GM21528 (cell line): ENCODE measurements around the gene RAET1E.
"Not testable (repeated sequence)": the region's sequence is repeated elsewhere in the genome, so short reads cannot be mapped to it uniquely, and the experiment has no call there.

Experiments
- ATAC-seq: cut with Tn5 transposase; IDR thresholded peaks from one replicate; pipeline ENCODE4 v1.9.1; 2021; ENCODE audit warnings: mild to moderate bottlenecking, moderate library complexity; ENCODE audit not compliant: unreplicated experiment, low FRiP score

The RAET1E gene

DNA sequence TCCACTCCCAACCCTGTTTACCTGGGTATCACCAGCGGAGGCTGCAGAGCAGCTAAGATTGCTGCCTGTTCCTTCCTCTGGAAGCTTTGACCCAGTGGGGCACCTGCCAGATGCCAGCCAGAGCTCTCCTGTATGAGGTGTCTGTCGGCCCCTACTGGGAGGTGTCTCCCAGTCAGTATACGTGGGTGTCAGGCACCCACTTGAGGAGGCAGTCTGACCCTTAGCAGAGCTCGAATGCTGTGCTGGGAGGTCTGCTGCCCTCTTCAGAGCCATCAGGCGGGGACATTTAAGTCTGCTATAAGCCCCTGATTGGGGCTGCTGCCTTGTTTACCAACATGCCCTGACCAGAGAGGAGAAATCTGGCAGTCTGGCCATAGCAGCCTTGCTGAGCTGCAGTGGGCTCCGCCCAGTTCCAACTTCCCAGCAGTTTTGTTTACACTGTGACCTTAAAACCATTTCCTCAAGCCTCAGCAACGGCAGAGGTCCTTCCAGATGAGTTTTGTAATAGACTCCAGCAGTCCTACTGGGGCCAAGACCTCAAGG, 2.8 kb downstream of the RAET1E start:
- no peak for ATAC-seq

- ATAC-seq, result not testable (repeated sequence)
These were observed 6.0 kb downstream of the RAET1E start for GRCh38 chr6:149891864-149892263.

- no peak for ATAC-seq
These were observed 6.7 kb downstream of the RAET1E start for GRCh38 chr6:149891259-149891658.

DNA sequence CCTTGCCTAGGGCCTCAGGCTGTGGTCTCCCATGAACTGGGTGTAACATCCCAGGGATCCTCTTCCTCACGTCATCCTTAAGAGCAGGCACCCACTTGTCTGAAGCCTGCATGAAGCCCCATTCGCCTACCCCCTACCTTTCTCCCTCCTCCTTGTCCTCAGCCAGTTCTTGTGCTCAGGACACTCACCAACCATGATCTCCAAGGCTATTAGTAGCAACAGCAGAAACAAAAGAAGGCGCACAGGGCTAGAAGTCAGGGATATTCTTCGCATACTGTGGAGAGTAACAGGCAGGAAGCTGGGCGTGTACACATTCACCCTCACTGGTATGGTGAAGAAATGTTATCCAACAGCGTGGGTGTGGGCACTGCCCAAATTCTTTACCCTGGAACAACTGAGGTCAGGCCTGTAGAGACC, 7.3 kb downstream of the RAET1E start:
- no peak for ATAC-seq

DNA sequence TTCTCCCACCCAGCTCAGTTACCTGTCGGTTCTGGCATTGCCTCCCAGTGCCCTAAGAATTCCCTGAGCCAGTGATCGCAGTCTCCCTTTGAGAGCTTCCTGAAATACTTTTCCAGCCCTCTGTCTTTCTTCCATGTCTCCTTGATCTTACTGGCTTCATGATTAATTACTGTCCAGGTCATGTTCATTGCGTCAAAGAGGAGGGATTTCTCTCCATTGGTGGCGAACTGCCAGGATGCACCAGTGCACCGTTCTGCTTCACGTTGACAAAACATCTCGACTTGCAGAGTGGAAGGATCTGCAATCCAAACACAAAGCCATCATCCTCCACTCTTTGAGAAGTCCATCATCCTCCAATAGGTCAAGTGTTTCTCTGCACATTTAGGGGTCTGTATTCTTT, 8.6 kb downstream of the RAET1E start:
- ATAC-seq, result no peak

DNA sequence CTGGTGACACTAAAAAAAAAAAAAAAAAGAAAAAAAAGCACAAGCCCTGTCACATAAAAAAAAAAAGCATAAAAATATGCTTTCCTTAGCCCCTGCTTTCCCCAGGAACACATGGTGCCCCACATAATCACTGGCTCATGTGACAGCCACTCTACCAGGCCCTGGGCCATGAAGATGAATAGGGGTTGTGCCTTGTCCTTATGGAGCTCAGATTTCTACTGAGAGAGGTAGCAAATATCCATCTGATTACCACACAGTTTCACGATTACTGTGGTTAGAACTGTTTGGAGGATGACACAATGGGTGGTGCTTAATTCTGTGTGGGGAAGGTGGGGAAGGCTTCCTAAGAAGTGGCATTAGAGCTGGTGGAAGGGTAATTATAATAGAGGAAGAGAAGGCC, 9.3 kb downstream of the RAET1E start:
- ATAC-seq, result no peak

GRCh38 chr6:149888093-149888492, 9.8 kb downstream of the RAET1E start:
- ATAC-seq, result no peak

- ATAC-seq, result no peak
These were observed 10.6 kb downstream of the RAET1E start for GRCh38 chr6:149887343-149887742.

GRCh38 chr6:149885888-149886287, 12.0 kb downstream of the RAET1E start:
- ATAC-seq, result no peak

- ATAC-seq, result no peak
These were observed 13.3 kb downstream of the RAET1E start for GRCh38 chr6:149884617-149885016.

DNA sequence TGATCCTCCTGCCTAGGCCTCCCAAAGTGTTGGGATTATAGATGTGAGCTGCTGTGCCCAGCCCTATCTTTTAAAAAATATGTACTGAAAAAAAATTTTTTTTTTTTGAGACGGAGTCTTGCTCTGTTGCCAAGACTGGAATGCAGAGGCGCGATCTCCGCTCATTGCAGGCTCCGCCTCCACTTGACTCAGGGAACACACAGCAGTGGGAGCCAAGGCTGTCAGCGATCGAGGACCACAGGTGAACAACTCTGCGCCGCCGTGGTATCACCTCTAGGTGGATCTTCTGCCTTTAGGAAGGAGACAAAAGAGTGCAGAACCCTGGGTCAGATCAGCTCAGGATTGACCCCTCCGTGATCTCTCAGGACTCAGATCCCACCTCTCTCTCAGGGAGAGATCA, 13.7 kb downstream of the RAET1E start:
- no peak for ATAC-seq

- ATAC-seq, result no peak
These were observed 16.1 kb downstream of the RAET1E start for GRCh38 chr6:149881860-149882259.

DNA sequence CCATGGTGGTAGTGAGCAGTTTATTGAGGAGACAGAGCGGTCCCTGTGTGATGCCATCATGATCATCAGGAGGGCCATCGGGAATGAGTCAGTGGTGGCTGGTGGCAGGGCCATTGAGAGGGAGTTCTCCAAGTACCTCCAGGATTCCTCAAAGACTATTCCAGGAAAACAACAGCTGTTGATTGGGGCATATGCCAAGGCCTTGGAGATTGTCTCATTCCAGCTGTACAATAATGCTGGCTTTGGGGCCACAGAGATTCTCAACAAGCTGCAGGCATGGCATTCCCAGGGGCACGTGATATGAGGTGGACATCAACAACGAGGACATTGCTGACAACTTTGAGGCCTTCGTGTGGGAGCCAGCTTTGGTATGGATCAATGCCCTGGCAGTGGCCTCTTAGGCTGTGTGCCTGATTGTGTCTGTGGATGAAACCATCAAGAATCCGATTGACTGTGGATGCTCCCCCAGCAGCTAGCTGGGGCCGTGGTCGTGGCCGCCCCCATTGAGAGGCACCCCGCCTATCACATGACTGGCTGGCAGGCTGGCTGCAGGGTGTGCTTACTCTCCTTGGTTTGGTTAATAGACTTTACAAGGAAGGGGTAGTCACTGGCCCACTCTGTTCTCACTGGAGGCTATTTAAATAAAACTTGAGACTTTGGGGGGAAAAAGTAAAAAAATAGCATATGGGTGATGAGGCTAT, 16.7 kb downstream of the RAET1E start:
- no peak for ATAC-seq

DNA sequence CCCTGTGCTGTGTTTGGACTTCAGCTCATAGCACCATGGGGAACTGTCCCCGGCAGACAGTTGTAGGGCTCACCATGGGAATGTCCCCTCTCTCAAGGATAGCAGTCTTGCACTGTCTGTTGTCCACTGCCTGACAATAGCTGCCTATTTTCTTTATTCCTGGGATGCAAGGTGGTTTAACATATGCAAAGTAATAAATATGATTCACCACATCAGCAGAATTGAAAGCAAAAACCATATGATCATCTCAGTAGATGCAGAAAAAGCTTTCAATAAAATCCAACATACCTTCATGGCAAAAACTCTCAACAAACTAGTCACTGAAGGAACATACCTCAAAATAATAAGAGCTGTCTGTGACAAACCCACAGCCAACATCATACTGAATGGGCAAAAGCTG, 20.3 kb downstream of the RAET1E start:
- ATAC-seq, result no peak

GRCh38 chr6:149876241-149876933, 21.5 kb downstream of the RAET1E start:
- no peak for ATAC-seq

GRCh38 chr6:149872233-149872632, 25.7 kb downstream of the RAET1E start:
- ATAC-seq, result no peak

DNA sequence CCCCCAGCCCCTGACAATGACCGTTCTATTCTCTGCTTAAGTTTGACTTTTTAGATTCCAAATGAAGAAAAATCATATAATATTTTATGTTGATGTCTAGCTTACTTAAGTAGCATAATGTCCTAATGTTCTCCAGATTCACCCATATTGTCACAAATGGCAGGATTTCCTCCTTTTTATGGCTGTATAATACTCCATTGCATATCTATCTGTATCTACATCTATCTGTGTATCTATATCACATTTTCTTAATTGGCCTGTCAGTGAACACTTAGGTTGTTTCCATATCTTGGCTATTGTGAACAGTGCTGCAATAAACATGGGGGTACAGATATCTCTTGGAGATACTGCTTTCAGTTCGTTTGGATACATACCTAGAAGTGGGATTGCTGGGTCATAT, 26.7 kb downstream of the RAET1E start:
- no peak for ATAC-seq

- no peak for ATAC-seq
These were observed 28.5 kb downstream of the RAET1E start for GRCh38 chr6:149869275-149869892.

GRCh38 chr6:149867876-149868640, 29.9 kb downstream of the RAET1E start:
- no peak for ATAC-seq

- no peak for ATAC-seq
These were observed 33.1 kb downstream of the RAET1E start for GRCh38 chr6:149864578-149865535.
